Measurements from ENCODE around the gene PEDS1. TPM values are rescaled to one million over a fixed set of nuclear protein-coding genes. Genes with fewer than 3 reads are reported as not detected.
A peak's percentile ranks its signal among the peaks of the same experiment; 100 is the strongest.
"Not testable (repeated sequence)": the region's sequence is repeated elsewhere in the genome, so short reads cannot be mapped to it uniquely, and the experiment has no call there.

PEDS1 gene
- total RNA-seq, 6 donors from 2014 or later, result 30.4 to 59.3 (median 34.2) TPM

GRCh38 chr20:50170549-50171220 is 17.2 kb upstream of the PEDS1 start:
- H3K27ac ChIP-seq, result peak overlapping the region; percentile 44 to 95 (median 92)
- TF ChIP-seq CTCF (IDR thresholded peaks at IDR 0.05), result no peak
- no peak for TF ChIP-seq EP300 (IDR thresholded peaks at IDR 0.05)
- no peak for TF ChIP-seq POLR2AphosphoS5 (IDR thresholded peaks at IDR 0.05)
- TF ChIP-seq POLR2A (IDR thresholded peaks at IDR 0.05), result no peak
- H3K9me3 ChIP-seq, result no peaks in the 10 kb centered on the region
- ATAC-seq (ENCODE audit: low FRiP score in 2 of 2) (no peak), DNase-seq (no peak)
- H3K4me3 ChIP-seq, result no peak overlapping the region
- no peaks in the 10 kb centered on the region for H3K27me3 ChIP-seq
- peaks cover 21 to 36% (median 32%) of the 10 kb centered on the region in 4 donors for H3K4me1 ChIP-seq
- 89 to 92% methylated on average over 13 to 14 of the region's 14 CpGs for WGBS, 2 donors
- H3K36me3 ChIP-seq, result no peaks in the 10 kb centered on the region

- TF ChIP-seq POLR2AphosphoS5 (IDR thresholded peaks at IDR 0.05) (no peak), EP300 (IDR thresholded peaks at IDR 0.05) (no peak), CTCF (IDR thresholded peaks at IDR 0.05) (peak; percentile 88 to 95 (median 92))
- no peaks in the 10 kb centered on the region for H3K36me3 ChIP-seq
- no peak overlapping the region for H3K27ac ChIP-seq
- no peaks in the 10 kb centered on the region for H3K9me3 ChIP-seq
- ATAC-seq (ENCODE audit: low FRiP score in 2 of 2) (peak; percentile 64 to 76), DNase-seq (peak in 1 of 2 donors; percentile 86)
- no peak overlapping the region for H3K4me3 ChIP-seq
- WGBS, 2 donors, result 0 to 21% methylated on average over 4 to 5 of the region's 5 CpGs
- no peaks in the 10 kb centered on the region for H3K27me3 ChIP-seq
- peaks cover 29 to 42% (median 37%) of the 10 kb centered on the region in 4 donors for H3K4me1 ChIP-seq
These were observed 15.9 kb upstream of the PEDS1 start for GRCh38 chr20:50169329-50169823.

- no peak for TF ChIP-seq CTCF (IDR thresholded peaks at IDR 0.05)
- TF ChIP-seq POLR2AphosphoS5 (IDR thresholded peaks at IDR 0.05), result peak; percentile 84 to 94
- peak in 2 of 4 donors; percentile 57 to 65 for TF ChIP-seq POLR2A (IDR thresholded peaks at IDR 0.05)
- TF ChIP-seq EP300 (IDR thresholded peaks at IDR 0.05), result peak in 2 of 4 donors; percentile 77 to 93
- 10% methylated on average over 17 to 20 of the region's 20 CpGs for WGBS, 2 donors
- H3K27me3 ChIP-seq, result no peaks in the 10 kb centered on the region
- no peaks in the 10 kb centered on the region for H3K36me3 ChIP-seq
- DNase-seq (peak in 1 of 2 donors; percentile 99), ATAC-seq (ENCODE audit: low FRiP score in 2 of 2) (peak; percentile 97 to 98)
- peak overlapping the region in 3 of 4 donors; percentile 25 to 37 (median 31) for H3K4me3 ChIP-seq
- no peaks in the 10 kb centered on the region for H3K9me3 ChIP-seq
- peak overlapping the region; percentile 79 to 88 (median 87) for H3K27ac ChIP-seq
- H3K4me1 ChIP-seq, result peaks cover 23 to 29% (median 25%) of the 10 kb centered on the region in 4 donors
These were observed 12.4 kb upstream of the PEDS1 start for GRCh38 chr20:50165684-50166554.

GRCh38 chr20:50163570-50164317 is 10.2 kb upstream of the PEDS1 start:
- no peak for TF ChIP-seq CTCF (IDR thresholded peaks at IDR 0.05)
- peak in 1 of 4 donors; percentile 7 for TF ChIP-seq EP300 (IDR thresholded peaks at IDR 0.05)
- TF ChIP-seq POLR2AphosphoS5 (IDR thresholded peaks at IDR 0.05), result peak in 1 of 2 donors; percentile 45
- WGBS, 2 donors, result 66 to 76% methylated on average over 9 of the region's 9 CpGs
- Histone ChIP-seq H3K27ac (peak overlapping the region; percentile 10 to 88 (median 51)), H3K4me3 (no peak overlapping the region), H3K27me3 (no peaks in the 10 kb centered on the region), H3K36me3 (no peaks in the 10 kb centered on the region), H3K9me3 (no peaks in the 10 kb centered on the region), H3K4me1 (peaks cover 16 to 31% (median 23%) of the 10 kb centered on the region in 4 donors)
- ATAC-seq (ENCODE audit: low FRiP score in 2 of 2) (peak in 1 of 2 donors; percentile 29), DNase-seq (no peak)

GRCh38 chr20:50161494-50161893 is 8.0 kb upstream of the PEDS1 start:
- H3K4me3 ChIP-seq, result not testable (repeated sequence)

More at GRCh38 chr20:50161494-50161893, 8.0 kb upstream of the PEDS1 start:
- 77 to 88% methylated on average over 7 of the region's 7 CpGs for WGBS, 2 donors
- DNase-seq; H3K9me3 ChIP-seq; H3K27me3 ChIP-seq; H3K36me3 ChIP-seq; ATAC-seq (ENCODE audit: low FRiP score in 2 of 2); H3K27ac ChIP-seq: not testable (repeated sequence)
- peaks cover 9 to 26% (median 18%) of the 10 kb centered on the region in 4 donors for H3K4me1 ChIP-seq

Measured in upper lobe of left lung (tissue), 6 donors.